Hippocampal formation (tissue), 2 donors: Measurements from ENCODE around the gene TRPM5.
"Not testable (repeated sequence)": the region's sequence is repeated elsewhere in the genome, so short reads cannot be mapped to it uniquely, and the experiment has no call there.

Source experiments
- DNase-seq, 2 donors: peaks; one replicate each; lab custom pipeline; 2025; lab: John Stamatoyannopoulos, UW

The TRPM5 gene, protein sequence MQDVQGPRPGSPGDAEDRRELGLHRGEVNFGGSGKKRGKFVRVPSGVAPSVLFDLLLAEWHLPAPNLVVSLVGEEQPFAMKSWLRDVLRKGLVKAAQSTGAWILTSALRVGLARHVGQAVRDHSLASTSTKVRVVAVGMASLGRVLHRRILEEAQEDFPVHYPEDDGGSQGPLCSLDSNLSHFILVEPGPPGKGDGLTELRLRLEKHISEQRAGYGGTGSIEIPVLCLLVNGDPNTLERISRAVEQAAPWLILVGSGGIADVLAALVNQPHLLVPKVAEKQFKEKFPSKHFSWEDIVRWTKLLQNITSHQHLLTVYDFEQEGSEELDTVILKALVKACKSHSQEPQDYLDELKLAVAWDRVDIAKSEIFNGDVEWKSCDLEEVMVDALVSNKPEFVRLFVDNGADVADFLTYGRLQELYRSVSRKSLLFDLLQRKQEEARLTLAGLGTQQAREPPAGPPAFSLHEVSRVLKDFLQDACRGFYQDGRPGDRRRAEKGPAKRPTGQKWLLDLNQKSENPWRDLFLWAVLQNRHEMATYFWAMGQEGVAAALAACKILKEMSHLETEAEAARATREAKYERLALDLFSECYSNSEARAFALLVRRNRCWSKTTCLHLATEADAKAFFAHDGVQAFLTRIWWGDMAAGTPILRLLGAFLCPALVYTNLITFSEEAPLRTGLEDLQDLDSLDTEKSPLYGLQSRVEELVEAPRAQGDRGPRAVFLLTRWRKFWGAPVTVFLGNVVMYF (N-terminal part only)

DNA sequence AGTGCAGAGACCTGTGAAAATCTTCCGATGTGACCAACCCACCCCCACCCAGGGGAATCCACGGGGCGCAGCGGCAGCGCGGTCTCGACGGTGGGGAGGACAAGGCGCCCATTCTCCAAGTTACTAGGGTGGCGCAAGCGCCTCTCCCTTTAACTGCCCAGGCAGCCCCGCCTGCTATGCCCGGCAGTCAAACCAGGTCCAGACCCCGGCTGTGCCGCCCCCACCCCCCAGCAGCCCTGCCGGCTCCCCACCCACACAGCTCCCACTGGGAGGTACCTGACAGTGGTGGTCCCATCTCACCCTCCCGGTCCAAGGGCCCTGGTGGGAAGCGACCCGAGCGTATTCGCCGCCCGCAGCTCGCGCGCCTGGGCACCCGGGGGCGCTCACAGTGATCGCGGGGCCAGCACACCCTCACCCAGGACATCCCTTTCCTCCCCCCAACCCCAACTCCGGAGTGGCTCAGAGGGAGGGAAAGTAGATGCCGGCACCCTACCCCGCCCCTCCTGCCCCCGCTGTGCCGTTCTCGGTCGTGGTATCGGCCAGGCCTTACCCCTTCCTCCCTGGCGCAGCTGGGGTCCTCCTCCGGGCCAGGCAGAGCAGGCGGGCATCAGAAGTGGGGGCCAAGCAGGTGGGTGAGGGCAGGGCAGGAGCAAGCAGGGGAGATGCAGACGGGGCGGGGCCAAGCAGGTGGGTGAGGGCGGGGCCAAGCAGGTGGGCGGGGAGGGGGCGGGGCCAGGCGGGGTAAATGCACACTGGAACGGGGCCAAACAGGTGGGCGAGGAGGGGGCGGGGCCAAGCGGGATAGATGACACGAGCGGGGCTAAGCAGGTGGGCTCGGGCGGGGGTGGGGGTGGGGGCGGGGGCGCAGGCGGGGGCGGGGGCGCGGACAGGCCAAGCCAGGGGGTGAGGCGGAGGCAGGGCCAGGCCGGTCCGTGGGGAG, at the start of gene TRPM5:
TSS of gene TRPM5 (minus strand) at position 634 of the 940 bp plus-strand sequence. CDS start 21,478 bp downstream, outside the sequence.
- DNase-seq: no peak

DNA sequence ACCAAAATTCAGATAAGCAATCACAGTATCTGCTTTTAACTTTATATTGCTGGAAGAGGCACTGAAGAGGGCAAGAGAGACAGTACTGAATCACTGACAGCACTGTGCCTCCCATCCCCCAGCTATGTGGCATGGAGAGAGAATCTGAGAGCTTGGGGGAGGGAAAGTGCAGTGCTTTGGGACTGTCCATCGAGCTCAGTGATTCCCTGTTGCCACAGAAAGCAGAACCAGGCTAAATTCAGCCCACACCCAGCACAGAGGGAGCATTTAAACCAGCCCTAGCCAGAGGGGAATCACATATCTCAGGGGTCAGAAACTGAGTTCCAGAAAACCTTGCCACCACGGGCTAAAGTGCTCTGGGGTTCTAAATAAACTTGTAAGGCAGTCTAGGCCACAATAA, 44.8 kb upstream of the TRPM5 start:
- no peak for DNase-seq

DNA sequence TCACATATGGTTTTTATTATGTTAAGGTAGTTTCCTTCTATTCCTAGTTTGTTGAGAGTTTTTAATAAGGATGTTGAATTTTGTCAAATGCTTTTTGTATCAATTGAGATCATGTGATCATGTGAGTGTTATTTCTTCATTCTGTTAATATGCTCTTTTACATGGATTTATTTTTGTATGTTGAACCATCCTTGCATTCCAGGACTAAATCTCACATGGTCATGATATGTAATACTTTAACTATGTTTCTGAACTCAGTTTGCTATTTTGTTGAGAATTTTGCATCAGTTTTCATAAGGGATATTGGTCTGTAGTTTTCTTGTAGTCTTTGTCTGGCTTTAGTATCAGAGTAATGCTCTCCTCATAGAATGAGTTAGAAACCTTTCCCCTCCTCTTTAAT, 43.7 kb upstream of the TRPM5 start:
- DNase-seq: no peak

DNA sequence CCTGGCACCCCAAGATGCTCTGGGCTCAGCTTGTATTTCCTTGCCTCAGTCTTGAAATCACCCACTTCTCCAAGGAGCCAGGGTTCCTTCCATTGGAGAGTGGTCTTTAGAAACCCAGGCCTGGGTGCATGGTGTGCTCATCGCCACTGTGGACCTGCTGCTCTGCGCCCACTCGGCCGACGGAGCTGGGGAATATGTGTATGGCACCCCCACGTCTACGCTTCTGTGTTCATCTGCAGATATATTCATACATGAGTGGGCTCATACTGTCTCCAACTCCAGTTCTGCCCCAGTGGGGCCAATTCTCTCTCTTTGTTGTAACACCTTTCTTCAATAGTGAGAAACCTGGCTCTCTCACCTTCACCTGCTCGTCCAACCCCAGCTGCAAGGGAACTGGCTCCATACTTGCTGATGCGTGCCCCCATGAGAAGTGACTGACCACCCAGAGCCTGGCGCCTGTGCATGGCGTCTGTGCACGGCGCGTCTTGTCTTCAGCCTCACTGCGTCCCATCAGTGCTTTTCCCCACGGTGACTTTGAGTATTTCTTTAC, 40.3 kb upstream of the TRPM5 start:
- DNase-seq: no peak

DNA sequence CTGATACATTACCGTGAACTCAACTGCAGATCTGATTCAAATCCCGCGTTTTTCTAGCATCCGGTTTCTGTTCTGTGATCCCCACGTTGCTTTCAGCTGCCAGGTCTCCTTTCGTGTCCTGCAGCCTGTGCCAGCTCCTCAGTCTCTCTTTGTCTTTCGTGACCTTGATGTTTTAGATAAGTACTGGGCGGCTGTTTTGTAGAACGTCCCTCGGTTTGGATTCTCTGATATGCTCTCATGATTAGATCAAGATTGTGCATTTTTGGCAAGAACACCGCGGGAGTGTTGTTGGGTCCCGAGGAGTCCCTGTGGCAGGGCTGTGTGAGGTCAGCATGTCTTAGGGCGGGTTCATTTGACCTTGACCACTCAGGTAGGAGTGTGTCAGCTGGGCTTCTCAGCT, 39.1 kb upstream of the TRPM5 start:
- DNase-seq: no peak

DNA sequence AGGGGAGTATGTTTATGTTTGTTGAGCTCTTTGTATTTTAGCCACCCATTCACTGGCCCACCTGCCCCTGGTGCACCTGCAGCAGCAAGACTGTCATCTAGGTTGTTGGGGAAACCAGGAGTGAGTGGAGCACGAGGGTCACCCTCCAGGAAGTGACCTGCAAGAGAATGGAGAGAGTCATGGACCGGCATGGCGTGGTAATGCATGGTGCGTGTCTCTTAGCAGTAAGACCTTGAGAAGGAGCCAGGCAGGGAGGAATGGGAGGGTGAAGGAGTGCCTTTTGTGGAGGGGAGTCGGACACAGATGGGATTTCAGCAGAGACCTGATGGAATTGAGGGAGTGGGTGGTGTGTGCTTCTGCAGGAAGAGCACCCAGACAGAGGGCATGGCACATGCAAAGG, 38.4 kb upstream of the TRPM5 start:
- DNase-seq: no peak

DNA sequence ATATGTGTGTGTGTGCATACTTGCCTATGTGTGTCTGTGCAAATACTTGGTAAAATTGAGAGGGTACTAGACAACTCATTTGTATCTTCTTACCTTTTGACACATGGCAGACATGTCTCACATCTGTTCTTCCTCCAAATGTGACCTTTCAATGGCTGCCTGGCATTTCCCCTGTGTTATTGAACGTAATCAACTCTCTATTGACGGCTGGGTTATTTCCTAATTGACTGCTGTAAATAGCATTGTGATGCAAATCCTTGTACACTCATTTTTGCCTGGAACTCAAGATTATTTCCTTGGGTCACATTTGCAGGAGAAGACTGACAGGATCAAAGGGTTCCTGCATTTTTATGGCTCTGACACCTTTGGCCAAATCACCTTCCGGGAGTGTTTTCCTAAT, 37.9 kb upstream of the TRPM5 start:
- no peak for DNase-seq

DNA sequence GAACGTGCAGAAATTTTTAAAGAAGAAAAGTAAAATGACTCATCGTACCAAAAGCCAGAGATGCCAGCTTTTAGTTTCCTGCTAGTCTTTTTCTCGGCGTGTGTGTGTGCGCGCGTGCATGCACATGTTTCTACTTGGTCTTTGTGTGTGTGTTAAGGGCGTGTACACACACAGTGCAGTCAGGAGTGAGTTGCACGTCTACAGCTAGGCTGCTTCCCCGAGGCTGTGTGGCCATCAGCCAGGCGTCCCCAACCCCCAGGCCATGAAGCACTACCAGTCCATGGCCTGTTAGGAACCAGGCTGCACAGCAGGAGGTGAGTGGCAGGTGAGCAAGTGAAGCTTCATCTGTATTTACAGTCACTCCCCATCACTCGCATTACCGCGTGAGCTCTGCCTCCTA, 36.9 kb upstream of the TRPM5 start:
- DNase-seq: no peak

DNA sequence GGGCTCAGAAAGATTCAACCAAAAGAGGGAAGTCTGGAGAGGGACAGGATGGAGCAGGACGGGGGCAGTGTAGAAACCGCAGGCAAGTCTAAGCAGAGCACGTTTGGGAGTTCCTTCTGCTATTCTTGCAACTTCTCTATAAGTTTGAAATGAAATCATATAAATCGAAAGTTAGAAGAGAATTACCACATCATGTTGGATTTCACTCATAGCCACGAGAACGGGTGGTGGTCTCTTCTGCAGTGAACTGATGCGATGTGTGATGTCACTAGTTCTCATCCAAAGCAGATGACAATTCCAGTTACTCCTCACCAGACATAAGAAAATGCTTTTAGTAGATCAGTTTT, 36.5 kb upstream of the TRPM5 start:
- DNase-seq: no peak

DNA sequence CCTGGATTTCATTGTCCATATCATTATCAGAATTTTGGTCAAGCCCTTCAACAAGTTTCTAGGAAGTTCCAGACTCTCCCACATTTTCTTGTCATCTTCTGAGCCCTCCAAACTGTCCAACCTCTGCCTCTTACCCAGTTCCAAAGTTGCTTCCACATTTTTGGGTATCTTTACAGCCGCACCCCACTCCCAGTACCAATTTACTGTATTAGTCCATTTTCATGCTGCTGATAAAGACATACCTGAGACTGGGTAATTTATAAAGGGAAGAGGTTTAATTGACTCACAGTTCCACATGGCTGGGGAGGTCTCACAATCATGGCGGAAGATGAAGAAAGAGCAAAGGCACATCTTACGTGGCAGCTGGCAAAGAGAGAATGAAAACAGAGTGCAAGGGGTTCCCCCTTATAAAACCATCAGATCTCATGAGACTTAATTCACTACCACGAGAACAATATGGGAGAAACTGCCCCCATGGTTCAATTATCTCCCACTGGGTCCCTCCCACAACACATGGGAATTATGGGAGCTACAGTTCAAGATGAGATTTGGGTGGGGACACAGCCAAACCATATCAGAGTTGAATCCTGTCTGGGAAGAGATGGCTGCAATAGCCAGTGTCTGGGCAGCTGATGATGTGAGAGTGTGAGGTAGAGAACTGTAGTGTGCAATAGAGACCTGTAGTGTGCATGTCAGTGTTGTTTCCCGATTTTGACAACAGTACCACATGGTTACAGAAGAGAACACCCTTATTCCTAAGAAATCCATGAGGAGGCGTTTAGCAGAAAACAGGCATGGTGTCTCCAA, 36.0 kb upstream of the TRPM5 start:
- DNase-seq: not testable (repeated sequence)

DNA sequence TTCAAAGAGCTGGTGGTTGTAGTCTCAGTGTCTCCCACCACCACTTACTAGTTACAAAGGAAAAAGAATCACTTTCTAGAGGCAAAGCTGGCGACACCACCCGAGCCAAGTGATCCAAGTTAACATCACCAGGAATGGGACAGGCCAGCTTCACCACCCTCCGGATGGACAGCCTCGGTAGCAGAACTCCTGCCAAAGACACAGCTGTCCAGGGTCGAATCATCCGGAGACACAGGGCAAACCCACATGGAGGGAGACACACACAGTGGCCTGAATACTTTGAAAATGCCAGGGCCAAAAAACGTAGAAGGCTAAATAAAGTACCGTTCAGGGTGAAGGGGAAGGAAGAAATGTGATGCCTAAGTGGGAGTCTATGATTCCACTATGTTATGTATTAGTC, 33.6 kb upstream of the TRPM5 start:
- no peak for DNase-seq

DNA sequence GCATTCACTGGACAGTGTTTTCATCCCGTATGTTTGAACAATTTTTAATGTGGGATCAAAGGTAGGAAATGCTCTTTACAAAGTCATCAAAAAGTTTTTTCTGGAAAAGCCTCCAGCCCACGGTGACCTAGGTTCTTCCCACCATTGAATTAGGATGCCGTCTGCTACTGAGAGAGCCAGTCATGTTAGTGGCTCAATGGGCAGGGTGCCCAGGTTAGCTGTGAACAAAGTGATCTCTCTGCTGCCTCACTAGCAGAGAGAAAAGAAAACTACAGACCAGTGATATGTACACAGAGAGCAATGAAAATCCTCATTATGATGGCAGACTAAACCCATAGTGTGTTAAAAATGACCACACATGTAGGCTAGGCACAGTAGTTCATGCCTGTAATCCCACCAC, 32.9 kb upstream of the TRPM5 start:
- no peak for DNase-seq

DNA sequence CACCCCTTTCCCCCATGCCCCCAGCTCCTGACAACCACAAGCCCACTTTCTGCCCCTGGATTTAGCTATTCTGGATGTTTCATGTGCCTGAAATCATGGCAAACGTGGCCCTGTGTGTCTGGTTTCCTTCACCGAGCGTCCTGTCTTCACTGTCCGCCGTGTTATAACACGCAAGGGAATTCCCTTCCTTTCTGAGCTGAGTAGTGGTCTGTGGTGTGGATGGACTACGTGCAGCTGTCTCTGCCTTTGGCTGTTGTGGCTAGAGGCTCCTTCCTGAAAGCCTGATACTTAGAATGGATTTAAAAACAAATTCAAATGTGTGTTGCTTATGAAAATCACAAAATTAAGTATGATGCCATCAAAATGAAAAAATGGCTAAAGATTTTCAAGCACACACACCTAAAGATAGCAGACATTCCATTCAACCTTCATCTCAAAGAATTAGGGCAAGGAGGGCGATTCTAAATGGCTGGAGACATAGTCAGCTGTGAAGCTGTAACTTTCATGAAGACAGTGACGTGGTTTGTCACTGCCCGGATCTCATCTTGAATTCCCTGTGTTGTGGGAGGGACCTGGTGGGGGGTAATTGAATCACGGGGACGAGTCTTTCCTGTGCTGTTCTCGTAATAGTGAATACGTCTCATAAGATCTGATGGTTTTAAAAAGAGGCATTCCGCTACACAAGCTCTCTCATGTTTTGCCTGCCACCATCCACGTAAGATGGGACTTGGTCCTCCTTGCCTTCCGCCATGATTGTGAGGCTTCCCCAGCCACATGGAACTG, 31.0 kb upstream of the TRPM5 start:
- DNase-seq: no peak

DNA sequence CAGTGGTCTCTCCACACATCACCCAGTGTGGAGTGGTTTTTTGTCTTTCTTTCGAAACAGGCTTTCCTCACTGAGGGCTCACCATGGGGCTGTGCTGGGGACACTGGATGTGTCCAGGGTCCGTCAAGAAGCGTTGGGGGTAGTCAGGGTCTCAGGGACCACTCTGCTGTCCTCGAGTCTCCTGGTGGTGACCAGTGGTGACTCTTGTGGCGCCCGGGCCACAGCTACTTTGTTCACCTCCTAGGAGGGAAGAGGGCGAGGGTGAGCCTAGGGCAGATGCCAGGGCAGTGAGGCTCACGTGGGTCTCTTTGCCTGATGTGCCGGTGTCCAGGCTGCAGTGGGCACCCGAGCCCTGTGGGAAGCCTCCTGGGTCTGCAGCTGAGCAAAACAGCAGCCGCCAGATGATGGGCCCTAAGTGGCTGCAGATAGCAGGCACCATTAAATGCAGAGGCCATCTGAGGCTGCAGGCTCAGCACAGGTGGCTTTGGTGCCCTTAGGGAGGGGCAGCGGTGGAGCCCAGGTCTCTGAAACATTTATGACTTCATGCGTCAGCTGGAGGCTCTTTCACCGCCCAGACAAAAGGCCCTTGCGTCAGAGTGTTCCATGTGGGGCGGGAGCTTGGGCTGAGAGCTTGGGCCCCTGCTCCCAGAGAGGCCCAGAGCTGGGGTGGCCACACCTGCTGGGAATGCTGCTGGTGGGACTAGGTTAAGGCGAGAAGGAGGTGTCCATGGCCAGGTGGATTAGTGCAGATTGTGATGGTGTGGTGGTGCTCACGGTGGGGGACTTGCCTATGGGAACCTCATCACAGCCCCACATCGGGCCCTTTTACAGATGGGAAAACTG, 30.0 kb upstream of the TRPM5 start:
- no peak for DNase-seq

DNA sequence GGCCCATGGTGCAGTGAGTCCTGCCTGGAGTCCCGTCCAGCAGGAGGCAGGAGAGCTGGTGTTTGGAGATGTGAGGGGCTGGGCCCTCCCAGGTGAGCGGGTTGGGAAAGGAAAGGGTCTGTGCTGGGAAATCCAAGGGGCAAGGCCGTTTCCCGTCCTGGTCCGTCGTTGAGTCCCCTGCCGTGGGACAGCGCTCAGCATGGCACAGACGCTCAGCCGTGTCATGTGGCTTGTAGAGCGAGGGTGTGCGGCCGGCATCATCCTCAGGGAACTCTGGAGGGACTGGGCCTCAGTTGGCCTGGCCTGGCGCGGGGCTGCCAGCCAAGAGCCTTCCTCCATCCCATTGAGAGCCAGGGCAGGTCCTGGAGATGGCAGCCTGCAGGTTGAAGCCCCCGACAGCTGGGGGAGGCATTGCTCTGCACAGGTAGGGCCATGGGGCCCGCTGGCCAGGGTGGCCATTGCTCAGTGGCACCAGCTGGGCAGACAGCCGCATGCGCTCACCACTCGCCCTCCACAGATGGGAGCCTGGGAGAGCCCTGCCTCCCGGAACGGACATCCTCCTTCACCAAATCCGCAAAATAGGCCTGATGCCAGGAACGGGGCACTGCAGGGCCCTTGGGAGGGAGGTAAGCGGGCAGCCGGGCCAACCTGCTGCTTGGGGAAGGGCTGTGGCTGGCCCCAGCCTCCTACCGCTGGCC, 29.2 kb upstream of the TRPM5 start:
- DNase-seq: no peak

DNA sequence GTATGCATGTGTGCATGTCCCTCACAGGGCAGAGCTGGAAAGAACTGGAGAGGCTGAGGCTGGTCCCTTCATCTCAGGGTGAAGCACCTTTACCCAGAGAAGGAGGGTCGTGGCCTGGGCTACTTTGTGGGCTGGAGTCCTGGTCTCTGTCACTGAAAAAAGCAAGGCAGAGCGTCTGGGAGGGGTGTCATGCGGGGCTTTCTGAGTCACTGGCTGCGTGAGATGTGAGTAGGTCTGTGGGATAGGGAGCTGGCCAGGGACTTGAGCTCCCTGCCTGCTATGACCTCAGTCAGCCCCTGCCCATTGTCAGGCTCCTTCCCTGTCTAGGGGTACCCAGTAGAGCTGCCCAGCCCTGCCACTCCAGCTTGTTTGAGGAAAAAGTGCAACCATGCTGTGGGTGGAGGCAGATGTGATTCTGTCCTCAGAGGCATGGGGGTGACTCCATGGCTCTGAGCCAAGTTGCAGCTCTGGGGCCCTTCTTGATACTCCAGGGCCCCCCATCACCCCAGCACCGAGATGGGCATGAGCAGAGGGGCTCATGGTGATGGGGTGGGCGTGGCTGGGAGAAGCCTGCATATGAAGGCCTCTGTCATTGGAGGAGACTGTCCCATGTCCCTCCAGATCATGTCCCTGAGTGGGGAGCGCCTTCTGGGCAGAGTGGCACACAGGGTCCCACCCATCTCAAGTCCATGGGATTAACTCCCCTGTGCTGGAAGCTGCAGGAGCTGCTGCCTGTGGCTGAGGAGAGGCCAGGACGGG, 28.3 kb upstream of the TRPM5 start:
- no peak for DNase-seq

DNA sequence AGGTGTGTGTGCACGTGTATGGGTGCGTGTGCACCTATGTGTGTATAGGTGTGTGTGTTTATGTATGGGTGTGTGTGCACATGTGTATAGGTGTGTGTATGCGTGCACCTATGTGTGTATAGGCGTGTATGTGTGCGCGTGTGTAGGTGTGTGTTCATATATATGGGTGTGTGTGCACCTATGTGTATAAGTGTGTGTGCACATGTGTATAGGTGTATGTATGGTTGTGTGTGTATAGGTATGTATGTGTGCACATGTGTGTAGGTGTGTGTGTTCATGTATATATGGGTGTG, 27.4 kb upstream of the TRPM5 start:
- no peak for DNase-seq

DNA sequence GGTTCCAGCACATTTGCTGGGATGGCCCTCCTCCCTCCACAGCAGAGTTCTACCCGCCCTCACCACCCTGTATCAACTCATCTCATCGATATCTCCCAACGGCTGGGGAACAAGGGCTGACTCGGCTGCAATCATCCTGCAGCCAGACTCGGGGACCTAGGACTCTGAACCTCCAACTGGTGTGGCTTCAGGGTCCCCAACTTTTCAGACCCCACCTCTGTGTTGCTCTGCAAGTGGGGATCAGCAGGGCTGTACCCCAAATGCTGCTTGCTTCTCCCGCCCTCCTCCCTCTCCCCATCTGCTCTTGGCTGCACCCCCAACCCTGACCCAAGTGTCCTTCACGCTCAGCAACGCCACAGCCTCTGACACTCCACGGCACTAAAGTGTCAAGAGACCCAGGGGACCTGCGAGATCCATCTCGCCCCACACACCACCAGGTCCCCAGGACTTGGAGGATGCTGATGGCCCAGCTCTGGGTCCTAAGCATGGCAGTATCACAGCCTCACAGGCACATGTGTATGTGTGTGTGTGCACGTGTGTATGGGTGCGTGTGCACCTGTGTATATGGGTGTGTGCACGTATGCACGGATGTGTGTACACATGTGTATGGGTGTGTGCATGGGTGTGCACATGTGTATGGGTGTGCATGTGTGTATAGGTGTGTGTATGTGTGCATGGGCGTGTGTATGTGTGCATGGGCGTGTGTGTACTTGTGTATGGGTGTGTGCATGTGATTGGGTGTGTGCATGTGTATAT, 26.9 kb upstream of the TRPM5 start:
- DNase-seq: no peak
